K562 (cell line): ENCODE measurements around the gene DSCAM.

Source experiments
- CTCF ChIP-seq, 3 experiments: IDR thresholded peaks in 2 of 3; conservative IDR thresholded peaks in 1 of 3; 2 replicates each; pipeline ENCODE4 v1.5.1; 2011 to 2012; ENCODE audit warnings: low read length in 3 of 3, mild to moderate bottlenecking in 3 of 3, control low read depth in 2 of 3, improper control_type of control experiment in 1 of 3, inconsistent platforms in 1 of 3, low read depth in 1 of 3, mixed read lengths in 1 of 3, moderate library complexity in 1 of 3; ENCODE audit not compliant: insufficient read depth in 2 of 3
- RBBP5 ChIP-seq: fragments of 200-600 bp; sonication (generic); IDR thresholded peaks from 2 replicates; pipeline ENCODE4 v1.6.1; 2012; ENCODE audit warnings: borderline replicate concordance, mild to moderate bottlenecking, low read length, control low read depth, inconsistent platforms; ENCODE audit not compliant: insufficient read depth, poor library complexity, severe bottlenecking

- TF ChIP-seq RBBP5: no peak
- TF ChIP-seq CTCF (IDR thresholded peaks at IDR 0.05 in 2 of 3, conservative IDR thresholded peaks at IDR 0.05 in 1 of 3; ENCODE audit: insufficient read depth in 2 of 3, low read depth in 1 of 3, low read length in 3 of 3): no peak
These were observed 206.6 kb downstream of the DSCAM start for GRCh38 chr21:40640266-40640789.
